CD14-positive monocyte (primary cell): Measurements from ENCODE around the gene SACM1L. TPM values are rescaled to one million over a fixed set of nuclear protein-coding genes. Genes with fewer than 3 reads are reported as not detected.

ENCODE experiments used
- DNase-seq, 3 donors: peaks; one replicate each; pipeline ENCODE4 v3.0.0-alpha.2; 2011 to 2022
- H2AFZ ChIP-seq: 2 replicates; pipeline ENCODE4 v1.6.0; 2012; ENCODE audit warnings: mild to moderate bottlenecking, low read depth, low read length, inconsistent platforms; ENCODE audit not compliant: insufficient read depth, poor library complexity, severe bottlenecking
- H3K27ac ChIP-seq, 2 donors: 1 replicate in 1 of 2; 2 replicates in 1 of 2; pipeline ENCODE4 v1.5.1; 2012 to 2013; ENCODE audit warnings: low read length in 2 of 2, control low read depth in 1 of 2, inconsistent platforms in 1 of 2, low read depth in 1 of 2, mild to moderate bottlenecking in 1 of 2
- H3K27me3 ChIP-seq, 2 donors: one replicate each; pipeline versions ENCODE4 v1.6.0 to v1.6.1; 2011 to 2013; ENCODE audit warnings: low read length in 2 of 2; ENCODE audit not compliant: control insufficient read depth in 2 of 2, insufficient read depth in 2 of 2
- H3K36me3 ChIP-seq, 2 donors: replicated peaks in 1 of 2; 1 replicate in 1 of 2; 2 replicates in 1 of 2; pipeline versions ENCODE4 v1.5.1 to v1.6.1; 2012 to 2013; ENCODE audit warnings: low read length in 2 of 2, control low read depth in 1 of 2, inconsistent platforms in 1 of 2, mild to moderate bottlenecking in 1 of 2; ENCODE audit not compliant: insufficient read depth in 2 of 2, control insufficient read depth in 1 of 2
- H3K4me1 ChIP-seq, 2 donors: 1 replicate in 1 of 2; 2 replicates in 1 of 2; pipeline versions ENCODE4 v1.5.1 to v1.6.1; 2012 to 2013; ENCODE audit warnings: low read length in 2 of 2, control low read depth in 1 of 2, inconsistent platforms in 1 of 2, mild to moderate bottlenecking in 1 of 2, moderate library complexity in 1 of 2; ENCODE audit not compliant: insufficient read depth in 2 of 2, control insufficient read depth in 1 of 2
- H3K4me2 ChIP-seq: replicated peaks from 2 replicates; pipeline ENCODE3; 2012; ENCODE audit warnings: low read length, moderate library complexity, mild to moderate bottlenecking; ENCODE audit not compliant: poor library complexity, severe bottlenecking; ENCODE audit errors: extremely low read depth
- H3K4me3 ChIP-seq, 3 experiments: fragments of 200-600 bp in 1 of 3; sonication (generic) in 1 of 3; replicated peaks in 1 of 3; 1 replicate in 2 of 3; 2 replicates in 1 of 3; pipeline ENCODE4 v1.5.1; 2011 to 2013; ENCODE audit warnings: low read length in 3 of 3, mild to moderate bottlenecking in 3 of 3, control low read depth in 2 of 3, low read depth in 2 of 3, inconsistent platforms in 1 of 3, moderate library complexity in 1 of 3
- H3K79me2 ChIP-seq: 2 replicates; pipeline ENCODE4 v1.6.0; 2012; ENCODE audit warnings: mild to moderate bottlenecking, control low read depth, inconsistent platforms, low read length, moderate library complexity; ENCODE audit not compliant: insufficient read depth
- H3K9ac ChIP-seq: 2 replicates; pipeline ENCODE4 v1.6.0; 2017; ENCODE audit warnings: low read length, mild to moderate bottlenecking; ENCODE audit not compliant: insufficient read depth, poor library complexity, severe bottlenecking
- H3K9me3 ChIP-seq, 2 donors: replicated peaks in 1 of 2; 1 replicate in 1 of 2; 2 replicates in 1 of 2; pipeline versions ENCODE4 v1.5.1 to v1.6.1; 2012 to 2013; ENCODE audit warnings: low read length in 2 of 2, control low read depth in 1 of 2; ENCODE audit not compliant: control insufficient read depth in 1 of 2, insufficient read depth in 1 of 2
- H4K20me1 ChIP-seq: 2 replicates; pipeline ENCODE4 v1.6.0; 2012; ENCODE audit warnings: mild to moderate bottlenecking, low read length, control low read depth, moderate library complexity; ENCODE audit not compliant: insufficient read depth
- H3K27ac Mint-ChIP-seq, 7 donors: one replicate each; pipeline ENCODE4 v1.8.0; 2020; ENCODE audit warnings: mild to moderate bottlenecking in 7 of 7, mixed read lengths in 7 of 7, moderate library complexity in 6 of 7, inconsistent platforms in 2 of 7
- H3K27me3 Mint-ChIP-seq, 3 donors: one replicate each; pipeline ENCODE4 v1.8.0; 2021 to 2022; ENCODE audit warnings: low read depth in 3 of 3, mild to moderate bottlenecking in 3 of 3, mixed read lengths in 3 of 3, moderate library complexity in 3 of 3, inconsistent platforms in 1 of 3
- H3K36me3 Mint-ChIP-seq, 2 donors: one replicate each; pipeline ENCODE4 v1.8.0; 2020; ENCODE audit warnings: mixed read lengths in 2 of 2, inconsistent platforms in 1 of 2, mild to moderate bottlenecking in 1 of 2
- H3K4me1 Mint-ChIP-seq: one replicate; pipeline ENCODE4 v1.8.0; 2020; ENCODE audit warnings: mild to moderate bottlenecking, mixed read lengths
- H3K4me3 Mint-ChIP-seq, 2 donors: one replicate each; pipeline ENCODE4 v1.8.0; 2020; ENCODE audit warnings: mild to moderate bottlenecking in 2 of 2, mixed read lengths in 2 of 2, moderate library complexity in 1 of 2
- H3K9me3 Mint-ChIP-seq, 7 donors: one replicate each; pipeline ENCODE4 v1.8.0; 2020 to 2022; ENCODE audit warnings: mixed read lengths in 7 of 7, mild to moderate bottlenecking in 6 of 7, moderate library complexity in 6 of 7, inconsistent platforms in 2 of 7
- CTCF ChIP-seq: fragments of 200-600 bp; IDR thresholded peaks from one replicate; pipeline ENCODE4 v1.8.0; 2022; ENCODE audit warnings: antibody characterized with exemption, mild to moderate bottlenecking
- WGBS: methylation state at CpG from one replicate; pipeline ENCODE4 v1.1.5; 2013; ENCODE audit warnings: missing lambda C conversion rate; ENCODE audit not compliant: insufficient coverage; 5-methylcytosine and 5-hydroxymethylcytosine counted together
- intact Hi-C, 2 donors: fragments of 100-400 bp; cut with micrococcal nuclease; formaldehyde crosslinking; loops; one replicate each; pipeline versions ENCODE4 v1.15.0 to v1.15.1; 2023
- polyA plus RNA-seq, 3 donors: library from polyadenylated mRNA; depleted of rRNA in 1 of 3; unstranded in 2 of 3; stranded (reverse) in 1 of 3; fragments of 300-500 nt in 2 of 3; fragments of >200 nt in 1 of 3; fragmentation: Illumina TruSeq in 2 of 3; gene quantifications; 1 replicate in 2 of 3; 2 replicates in 1 of 3; pipeline ENCODE4 v1.2.3, GENCODE V29; 2012 to 2021

SACM1L gene
- polyA plus RNA-seq, 3 donors = 14.6 to 25.7 (median 21.5) TPM

- peak in 1 of 3 donors; percentile 18 for DNase-seq
- Mint-ChIP-seq H3K27ac (peak overlapping the region; percentile 30 to 88 (median 74)), H3K9me3 (peaks cover 0 to 2% (median 0%) of the 10 kb centered on the region in 7 donors), H3K4me3 (peak overlapping the region; percentile 61 to 66), H3K36me3 (peaks cover 62 to 69% of the 10 kb centered on the region in 2 donors), H3K4me1 (peaks cover 35% of the 10 kb centered on the region), H3K27me3 (peaks cover 0 to 2% (median 0%) of the 10 kb centered on the region in 3 donors)
- Histone ChIP-seq H3K4me3 (peak overlapping the region in 1 of 3 experiments; percentile 11), H3K27ac (peak overlapping the region; percentile 41 to 63), H2AFZ (no peak overlapping the region), H4K20me1 (peaks cover 5% of the 10 kb centered on the region), H3K79me2 (no peaks in the 10 kb centered on the region), H3K9me3 (no peaks in the 10 kb centered on the region), H3K4me1 (peaks cover 24 to 28% of the 10 kb centered on the region in 2 donors), H3K36me3 (peaks cover 45 to 76% of the 10 kb centered on the region in 2 donors), H3K9ac (peak overlapping the region; percentile 40), H3K4me2 (peak overlapping the region; percentile 53), H3K27me3 (no peaks in the 10 kb centered on the region)
- WGBS = 0% methylated on average over 2 of the region's 5 CpGs
- no peak for TF ChIP-seq CTCF
- intact Hi-C loops = no loop called here
These were observed 12.2 kb upstream of the SACM1L start for GRCh38 chr3:45677033-45677446.

- no peak for TF ChIP-seq CTCF
- H3K27ac ChIP-seq = no peak overlapping the region
- no peak overlapping the region for H3K4me3 Mint-ChIP-seq
- no peaks in the 10 kb centered on the region for H3K79me2 ChIP-seq
- DNase-seq = no peak
- peaks cover 35% of the 10 kb centered on the region for H3K4me1 Mint-ChIP-seq
- peak overlapping the region in 1 of 7 donors; percentile 21 for H3K27ac Mint-ChIP-seq
- H3K36me3 Mint-ChIP-seq = peaks cover 56 to 63% of the 10 kb centered on the region in 2 donors
- H3K27me3 Mint-ChIP-seq = peaks cover 0 to 2% (median 0%) of the 10 kb centered on the region in 3 donors
- no peak overlapping the region for H3K9ac ChIP-seq
- peaks cover 0 to 3% of the 10 kb centered on the region in 2 donors for H3K9me3 ChIP-seq
- intact Hi-C loops = no loop called here
- peaks cover 24 to 28% of the 10 kb centered on the region in 2 donors for H3K4me1 ChIP-seq
- WGBS = 98% methylated on average over 6 of the region's 10 CpGs
- H3K36me3 ChIP-seq = peaks cover 37 to 68% of the 10 kb centered on the region in 2 donors
- H4K20me1 ChIP-seq = peaks cover 5% of the 10 kb centered on the region
- no peak overlapping the region for H3K4me2 ChIP-seq
- H3K4me3 ChIP-seq = no peak overlapping the region
- peaks cover 0 to 6% (median 2%) of the 10 kb centered on the region in 7 donors for H3K9me3 Mint-ChIP-seq
- H2AFZ ChIP-seq = no peak overlapping the region
- no peaks in the 10 kb centered on the region for H3K27me3 ChIP-seq
These were observed 11.4 kb upstream of the SACM1L start for GRCh38 chr3:45677841-45678240.
